GM18511 (cell line): ENCODE results near the gene GNB2.

ENCODE experiments used
- ATAC-seq: cut with Tn5 transposase; IDR thresholded peaks from one replicate; pipeline ENCODE4 v1.9.1; 2021; ENCODE audit warnings: mild to moderate bottlenecking, moderate library complexity; ENCODE audit not compliant: unreplicated experiment

Gene GNB2

DNA sequence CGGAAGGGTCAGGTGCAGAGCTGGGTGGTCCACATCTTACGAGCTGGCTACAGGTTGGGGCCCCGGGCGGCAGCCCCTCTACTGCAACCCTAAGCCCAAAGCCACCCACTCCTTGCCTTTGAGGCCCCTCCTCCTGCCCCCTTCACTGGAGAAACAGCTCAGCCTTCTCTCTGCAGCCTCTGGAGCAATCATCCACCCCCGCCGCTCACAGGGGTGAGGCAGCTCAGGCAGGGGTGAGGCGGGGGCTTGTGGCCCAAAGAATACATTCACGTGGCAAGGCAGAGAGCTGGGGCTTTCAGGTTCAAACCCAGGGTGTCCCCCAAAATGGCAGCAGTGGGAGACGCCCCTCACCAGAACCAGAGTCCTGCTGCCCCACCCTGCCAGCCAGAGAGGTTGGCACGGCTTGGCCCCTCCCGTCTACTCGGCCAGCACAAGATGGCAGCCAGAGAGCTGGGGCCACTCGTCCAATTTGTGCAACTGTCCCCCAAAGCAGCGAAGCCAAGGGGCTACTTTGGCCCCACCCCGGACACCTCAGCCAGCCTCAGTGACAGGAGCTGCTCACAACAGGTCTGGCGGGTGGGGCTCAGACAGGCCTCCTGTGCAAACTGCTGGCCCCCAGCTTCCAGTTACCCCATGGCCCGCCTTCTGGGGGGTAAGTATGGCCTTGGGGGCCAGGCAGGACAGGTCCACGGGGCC lies 7.2 kb downstream of the GNB2 start:
- no peak for ATAC-seq

DNA sequence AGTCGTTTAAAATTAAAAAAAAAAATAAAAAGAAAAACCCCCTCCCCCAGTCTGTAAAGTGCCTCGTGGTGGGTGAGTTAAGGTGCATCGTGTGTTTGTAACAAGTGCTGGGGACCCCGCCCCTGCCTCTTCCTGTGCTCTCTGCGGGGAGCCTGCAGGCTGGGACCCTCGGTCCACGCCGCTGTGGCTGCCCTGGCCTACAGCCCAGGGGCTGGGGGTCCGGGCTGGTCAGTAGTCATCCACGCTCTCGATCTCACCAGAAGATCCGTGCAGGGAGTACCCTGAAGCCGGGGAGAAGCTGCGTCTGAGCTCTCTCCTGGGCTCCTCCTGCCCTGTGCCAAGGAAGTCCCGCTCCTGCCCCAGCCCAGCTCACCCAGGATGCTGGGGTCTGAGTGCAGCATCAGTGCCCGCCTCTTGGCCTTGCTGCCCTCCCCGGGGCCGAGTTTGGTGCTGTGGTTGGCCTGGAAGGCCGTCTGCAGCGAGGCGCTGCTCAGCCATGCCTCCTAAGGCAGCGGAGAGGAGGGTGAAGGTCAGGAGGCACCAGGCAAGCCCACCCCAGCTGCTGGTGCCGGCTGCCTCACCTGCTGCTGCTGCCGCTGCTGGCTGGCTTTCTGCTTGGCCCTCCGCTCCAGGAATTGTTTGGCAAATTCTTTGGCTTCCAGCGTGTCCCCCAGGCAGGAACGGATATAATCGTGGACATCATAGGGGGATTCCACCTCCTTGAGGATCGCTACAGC lies 8.1 kb downstream of the GNB2 start:
- ATAC-seq = no peak

DNA sequence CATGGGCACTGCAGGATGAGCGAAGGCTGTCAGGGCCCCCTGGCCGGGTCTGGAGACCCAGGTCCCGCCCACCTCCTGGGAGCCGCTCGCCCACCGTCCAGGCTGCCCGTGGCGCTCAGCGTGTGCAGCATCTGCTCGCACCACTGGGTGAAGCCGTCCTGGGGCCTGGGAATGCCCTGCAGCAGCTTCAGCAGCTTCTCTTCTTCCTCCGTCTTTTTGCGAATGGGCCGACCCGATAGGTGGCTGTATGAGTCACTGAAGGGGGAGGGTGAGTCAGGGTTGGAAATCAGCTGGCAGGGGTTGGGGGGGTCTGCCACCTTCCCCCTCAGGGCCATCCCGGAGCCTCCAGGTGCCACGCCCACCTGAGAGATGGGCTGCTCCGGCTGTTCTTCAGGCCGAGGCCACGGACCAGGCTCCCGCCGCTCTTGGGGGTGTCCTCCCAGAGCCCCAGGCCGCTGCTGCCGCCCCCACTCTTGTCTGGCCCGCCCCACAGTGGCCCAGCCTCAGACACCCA lies 8.7 kb downstream of the GNB2 start:
- ATAC-seq = no peak

DNA sequence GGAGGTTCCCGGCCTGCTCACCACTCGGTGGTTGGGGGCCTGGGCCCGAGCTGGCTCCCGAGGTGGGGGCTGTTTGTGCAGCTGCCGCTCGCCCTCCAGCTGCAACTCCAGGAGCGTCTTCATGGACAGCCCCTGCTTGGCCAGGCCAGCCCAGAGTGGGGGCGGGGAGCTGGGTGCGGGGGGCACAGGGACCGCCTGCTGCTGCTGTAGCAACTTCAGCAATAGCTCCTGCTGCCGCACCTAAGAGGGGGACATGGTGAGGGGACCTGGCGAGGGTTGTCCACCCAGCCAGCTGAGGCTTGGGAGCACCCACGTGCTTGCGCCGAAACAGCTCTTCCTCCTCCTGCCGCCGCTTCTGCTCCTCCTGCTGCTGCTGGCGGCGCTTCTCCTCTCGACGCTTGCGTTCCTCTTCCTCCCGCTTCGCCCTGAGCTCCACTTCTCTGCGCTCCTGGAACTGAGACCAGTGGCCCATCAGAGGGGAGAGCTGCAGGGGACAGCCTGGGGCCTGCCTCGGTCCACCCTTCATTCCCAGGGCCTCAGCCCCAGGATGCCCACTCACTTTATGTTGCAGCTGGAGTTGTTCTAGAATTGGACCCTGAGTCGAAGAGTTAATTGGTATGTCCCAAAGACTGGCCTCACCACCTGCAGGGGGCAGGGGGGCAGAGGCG lies 9.6 kb downstream of the GNB2 start:
- no peak for ATAC-seq

DNA sequence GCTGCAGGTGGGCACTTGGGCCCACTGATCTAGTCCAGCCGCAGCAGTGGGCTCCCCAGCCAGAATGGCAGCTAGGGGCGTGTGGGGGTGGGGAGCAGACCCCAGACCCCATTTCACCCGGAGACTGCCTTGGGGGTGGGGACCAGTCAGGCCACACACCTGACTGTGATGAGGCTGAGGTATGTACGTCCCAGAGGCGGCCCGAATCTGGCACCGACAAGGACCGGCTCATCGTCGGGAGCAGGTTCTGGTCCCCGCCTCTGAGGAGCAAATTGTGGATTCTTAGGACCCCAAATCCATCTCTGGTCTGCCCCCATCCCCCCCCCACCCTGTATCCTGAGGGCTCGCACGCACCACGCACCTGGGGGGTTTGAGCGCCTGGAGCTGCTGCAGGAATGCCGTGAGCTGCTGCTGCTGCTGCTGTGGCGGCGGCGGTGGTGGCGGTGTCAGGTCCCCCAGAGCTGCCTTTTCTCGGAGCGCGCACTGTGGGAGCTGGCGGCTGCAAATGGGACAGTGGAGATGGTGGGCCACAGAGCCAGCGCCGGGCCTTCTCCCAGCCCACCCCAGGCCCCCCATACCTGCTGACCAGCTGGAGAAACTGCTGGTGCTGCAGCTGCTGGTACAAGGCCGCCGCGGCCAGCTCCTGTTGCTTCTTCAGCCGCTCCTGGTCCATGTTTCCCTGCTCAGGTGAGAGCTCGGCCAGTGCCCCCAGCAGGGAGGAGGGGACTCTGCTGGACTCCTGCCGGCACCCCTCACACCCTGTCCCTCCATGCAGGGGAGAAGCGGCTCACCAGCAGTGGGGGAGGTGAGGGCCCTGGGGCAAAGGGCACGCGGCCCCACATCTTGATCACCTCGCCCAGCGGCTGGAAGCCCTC lies 10.4 kb downstream of the GNB2 start:
- ATAC-seq = no peak

DNA sequence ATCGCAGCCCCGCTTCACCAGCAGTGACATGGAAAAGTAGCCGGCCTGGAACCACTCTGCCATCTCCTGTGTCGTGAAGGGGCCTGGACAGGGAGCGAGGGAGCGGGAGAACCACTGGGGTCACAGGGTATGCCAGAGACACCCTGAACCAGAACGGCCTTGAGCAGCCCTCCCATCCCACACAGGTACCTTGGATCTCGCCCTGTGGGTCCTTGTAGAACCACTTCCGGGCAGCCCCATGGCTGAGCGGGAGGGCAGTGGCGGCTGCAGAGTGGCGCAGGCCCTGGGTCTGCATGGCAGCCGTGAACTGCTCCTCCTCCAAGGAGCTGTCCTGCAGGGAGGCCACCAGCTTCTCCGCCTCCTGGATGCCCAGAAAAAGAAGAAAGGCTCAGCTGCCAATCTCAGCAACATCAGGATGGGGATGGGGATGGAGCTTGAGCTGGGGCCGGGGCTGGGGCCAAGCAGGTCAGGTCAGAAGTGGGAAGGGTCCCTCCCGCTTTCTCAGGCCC lies 11.0 kb downstream of the GNB2 start:
- ATAC-seq = no peak

DNA sequence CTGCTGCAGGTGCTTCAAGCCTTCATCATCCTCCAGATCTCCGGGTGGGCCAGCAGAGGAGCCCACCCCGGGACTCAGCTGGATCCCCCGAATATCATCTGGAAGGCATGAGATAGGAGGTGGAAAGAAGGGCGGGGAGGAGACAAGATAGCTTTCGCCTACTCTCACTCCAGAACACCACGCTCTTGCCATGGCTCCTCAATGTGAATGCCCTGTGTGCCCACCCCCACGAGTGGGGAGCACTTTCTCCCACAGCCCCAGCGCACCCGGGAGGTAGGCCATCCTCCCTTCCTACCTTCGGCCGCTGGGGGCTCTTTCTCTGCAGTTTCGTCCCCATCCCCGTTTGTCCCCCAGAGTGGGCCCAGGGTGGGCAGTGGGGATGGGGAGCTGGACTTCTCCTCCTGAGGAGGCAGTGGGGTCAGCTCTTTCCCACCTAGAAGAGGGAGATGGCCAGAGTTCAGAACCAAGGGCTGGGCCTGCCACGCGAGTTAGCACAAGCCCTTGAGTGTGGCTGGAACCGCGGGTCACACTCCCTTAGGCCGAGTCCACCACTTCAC lies 11.6 kb downstream of the GNB2 start:
- no peak for ATAC-seq

DNA sequence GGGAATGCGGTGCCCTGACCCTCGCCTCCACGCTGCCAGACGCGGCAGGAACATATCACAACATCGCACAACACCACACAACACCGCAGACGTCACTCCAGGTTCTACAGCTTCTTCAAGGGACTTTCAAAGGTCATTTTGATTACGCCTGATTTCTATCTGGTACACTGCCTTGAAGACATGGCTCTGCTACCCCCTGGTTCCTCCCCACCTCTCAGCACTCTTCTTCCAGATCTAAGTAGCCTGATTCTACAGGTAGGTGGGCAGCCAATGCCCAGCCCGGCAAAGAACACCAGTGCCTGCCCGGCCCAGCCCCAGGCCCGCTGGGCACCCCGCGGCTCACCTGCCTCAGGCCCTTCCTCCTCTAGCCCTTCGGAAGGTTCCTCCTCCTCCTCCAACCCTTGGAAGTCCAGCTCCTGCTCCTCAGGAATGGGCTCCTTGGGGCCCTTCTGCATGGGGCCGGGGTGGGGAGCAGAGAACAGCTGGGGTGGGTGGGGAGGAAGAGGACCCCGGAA lies 12.1 kb downstream of the GNB2 start:
- no peak for ATAC-seq

DNA sequence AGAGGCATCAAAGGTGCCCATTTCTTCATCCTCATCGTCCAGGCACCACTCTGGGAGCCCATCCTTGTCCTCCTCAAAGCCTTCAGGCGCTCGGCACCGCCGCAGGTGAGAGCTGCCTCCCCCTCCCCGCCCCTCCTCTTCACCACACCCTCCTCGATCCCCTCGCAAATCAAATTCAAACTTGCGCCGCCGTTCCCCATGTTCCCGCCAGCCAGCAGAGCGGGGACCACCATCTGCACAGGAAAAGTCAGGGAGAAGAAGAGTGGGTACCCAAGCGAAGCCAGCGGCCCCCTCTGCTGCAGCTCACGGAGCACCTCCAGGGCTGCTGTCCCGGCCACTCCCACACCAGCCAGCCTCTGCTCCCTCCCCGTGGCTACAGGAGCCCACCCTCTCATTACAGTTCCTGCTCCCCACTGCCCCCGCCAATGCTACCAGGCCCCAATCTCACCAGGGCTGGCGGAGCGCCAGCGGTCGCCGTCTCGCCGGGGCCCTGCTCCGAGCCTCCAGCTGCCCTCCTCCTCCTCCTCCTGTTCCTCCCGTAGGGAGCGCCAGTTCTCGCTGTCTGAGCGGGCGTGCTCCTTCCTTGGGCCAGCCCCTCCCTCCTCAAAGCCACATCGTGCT lies 12.8 kb downstream of the GNB2 start:
- ATAC-seq = no peak

DNA sequence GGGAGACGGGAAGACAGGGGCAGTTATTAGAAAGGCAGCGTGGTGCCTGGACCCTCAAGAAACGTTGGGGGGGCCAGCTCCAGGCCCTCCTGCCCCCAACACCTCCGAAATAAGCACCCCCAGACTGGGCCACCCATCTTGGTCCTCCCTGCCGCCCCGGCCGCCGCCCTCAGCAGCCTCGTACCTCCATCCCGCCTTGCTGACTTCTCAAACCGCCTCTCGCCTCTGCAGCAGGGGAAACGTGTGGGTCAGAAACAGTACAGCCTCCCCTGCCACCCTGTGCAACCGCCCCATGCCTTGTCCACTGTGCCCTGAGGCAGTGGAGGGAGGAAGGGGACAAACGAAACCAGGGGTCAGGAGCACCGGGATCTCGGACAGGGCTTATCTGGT lies 13.3 kb downstream of the GNB2 start:
- no peak for ATAC-seq

DNA sequence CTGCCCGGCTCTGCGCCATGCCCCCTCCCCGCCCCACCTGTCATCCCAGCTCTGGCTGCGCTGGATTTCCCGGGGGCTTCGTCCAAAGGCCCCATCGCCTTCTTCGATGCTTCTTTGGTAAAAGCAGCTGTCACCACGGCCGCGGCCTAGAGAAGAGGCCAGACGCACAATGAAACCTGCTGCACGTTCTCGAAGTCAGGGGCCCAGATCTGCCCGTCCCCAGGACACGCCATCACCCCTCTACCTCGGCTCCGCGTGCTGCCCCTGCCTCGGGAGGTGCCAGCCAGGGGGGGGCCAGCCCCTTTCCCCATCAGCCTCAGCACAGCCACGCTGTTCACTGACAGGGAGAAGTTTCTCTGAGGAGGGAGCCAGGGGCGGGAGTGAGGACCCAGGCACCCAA lies 13.7 kb downstream of the GNB2 start:
- no peak for ATAC-seq

DNA sequence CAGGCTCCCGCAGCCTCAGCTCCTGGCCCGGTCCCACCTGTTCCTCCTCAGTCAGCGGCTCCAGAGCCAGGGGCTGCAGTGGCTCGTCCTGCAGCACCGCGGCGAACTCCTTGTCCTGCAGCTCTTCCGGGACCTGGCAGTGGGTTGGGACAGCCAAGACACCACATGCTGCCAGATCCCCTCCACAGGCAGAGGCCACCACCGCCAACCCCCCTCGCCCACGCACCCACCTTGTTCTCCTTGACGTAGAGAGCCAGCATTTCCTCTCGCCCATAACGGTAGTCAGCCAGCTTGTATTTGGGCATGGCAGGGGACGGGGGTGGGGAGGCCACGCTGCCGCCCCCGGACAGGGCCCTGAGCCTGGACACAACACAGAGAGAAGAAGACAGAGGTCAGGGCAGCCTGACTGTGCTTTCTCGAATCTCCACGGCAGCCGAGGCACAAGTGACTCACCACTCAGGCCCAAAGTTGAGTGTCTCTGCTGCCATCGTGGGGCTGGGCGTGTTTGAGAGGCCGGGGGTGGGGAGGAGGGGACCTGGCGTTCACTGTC lies 14.3 kb downstream of the GNB2 start:
- no peak for ATAC-seq

DNA sequence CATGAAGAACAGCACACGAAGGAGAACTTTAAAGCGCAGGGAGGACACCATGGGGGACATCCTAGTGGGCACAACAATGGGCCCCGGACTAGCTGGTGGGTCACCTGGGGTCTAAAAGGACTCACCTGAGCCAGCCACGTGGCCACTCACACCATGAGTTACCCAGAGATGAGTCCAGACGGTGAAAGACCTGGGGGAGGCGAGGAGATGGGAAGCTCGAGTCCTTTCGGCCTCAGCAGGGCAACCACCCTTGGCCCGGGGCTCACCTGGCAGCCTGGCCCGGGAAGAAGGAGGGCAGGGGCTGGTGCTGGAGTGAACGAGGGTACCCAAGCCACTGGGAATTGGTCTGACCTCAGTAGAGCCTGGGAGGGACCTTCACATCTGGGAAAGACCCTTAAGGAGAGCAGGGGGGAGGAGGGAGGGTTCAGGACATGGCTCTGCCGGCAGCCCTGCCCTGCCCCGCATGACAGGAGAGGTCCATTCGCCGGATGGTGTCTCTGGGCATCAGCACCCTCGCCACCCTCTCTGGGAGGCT lies 14.9 kb downstream of the GNB2 start:
- no peak for ATAC-seq

DNA sequence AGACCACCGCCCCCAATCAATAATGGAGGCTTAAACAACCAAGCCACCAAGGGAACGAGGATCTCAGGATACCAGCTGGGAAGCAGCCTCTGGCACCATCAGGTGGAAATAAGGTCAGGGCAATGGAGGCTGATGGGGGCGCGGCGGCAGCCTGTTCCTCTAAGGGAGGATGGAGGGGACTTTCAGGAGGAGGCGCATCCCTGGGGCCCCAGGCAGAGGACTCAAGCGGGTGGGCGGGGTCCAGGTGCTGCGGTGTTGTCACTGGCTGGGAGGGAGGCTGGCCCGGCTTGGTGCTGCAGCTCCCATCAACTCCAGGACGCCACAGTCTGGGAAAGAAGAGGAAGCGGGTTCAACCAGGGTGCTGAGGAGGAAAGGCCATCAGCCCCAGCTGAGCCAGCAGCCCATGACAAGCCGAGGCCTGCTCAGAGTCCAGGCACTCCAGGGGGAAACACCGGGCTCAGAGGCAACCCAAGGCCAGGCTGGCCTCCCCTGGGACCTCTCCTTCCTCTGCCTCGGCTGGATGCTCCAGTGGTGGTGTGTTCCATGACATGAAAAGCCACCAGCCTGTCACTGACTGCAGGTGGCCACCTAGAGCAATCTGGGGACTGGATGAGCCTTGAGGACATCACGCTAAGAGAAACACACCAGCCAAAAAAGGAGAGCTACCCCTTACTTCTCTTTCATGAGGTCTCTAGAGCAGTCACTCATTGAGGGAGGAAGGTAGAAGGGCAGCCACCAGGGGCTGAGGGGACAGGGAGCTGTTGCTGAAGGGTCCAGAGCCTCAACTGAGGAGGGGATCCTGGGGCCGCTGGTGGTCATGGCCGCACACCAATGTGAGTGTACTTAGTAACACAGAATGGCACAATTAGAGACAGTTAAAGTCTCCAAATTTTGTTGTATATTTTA lies 15.9 kb downstream of the GNB2 start:
- no peak for ATAC-seq

DNA sequence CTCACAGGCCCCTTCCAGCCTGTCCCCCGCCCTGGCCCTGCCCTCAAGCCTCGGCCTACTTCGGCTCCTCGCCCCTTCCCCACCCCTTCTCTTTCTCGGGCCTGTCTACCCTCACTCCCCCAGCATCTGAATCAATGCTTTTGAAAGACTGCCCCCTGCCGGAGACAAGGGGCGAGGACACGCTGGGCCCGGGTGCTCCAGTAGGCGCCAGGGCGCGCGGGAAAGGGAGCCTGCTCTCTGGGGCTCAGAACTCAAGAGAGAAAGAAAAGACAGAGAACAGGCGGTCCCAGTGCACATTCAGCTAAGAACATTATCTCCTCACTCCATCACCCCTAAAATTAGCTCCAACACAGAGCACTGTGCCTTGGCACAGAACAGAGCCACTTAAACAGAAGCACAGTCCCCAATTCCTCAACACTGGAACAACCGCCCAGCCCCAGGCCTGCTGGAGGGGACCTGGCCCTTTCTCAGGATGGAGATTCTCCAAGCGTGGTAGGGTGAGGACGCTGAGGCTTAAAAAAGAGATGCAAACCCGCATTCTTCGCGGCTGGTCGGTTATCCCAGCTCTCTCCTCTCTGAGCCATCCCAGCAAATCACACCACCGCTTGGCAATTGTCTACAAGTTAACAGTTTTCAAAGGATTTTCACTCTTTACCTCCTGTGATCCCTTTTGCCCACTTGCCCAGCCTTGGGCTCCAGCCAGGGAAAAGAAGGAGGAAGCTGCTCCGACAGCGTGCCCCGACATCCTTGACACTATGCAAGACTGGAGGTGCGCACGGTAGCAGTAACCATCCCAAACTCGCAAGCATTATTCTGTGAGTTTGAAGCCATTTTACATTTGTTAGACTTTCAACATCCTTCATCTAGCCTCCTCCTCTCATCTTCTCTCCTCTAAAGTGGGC lies 18.4 kb downstream of the GNB2 start:
- ATAC-seq = peak; percentile 43

DNA sequence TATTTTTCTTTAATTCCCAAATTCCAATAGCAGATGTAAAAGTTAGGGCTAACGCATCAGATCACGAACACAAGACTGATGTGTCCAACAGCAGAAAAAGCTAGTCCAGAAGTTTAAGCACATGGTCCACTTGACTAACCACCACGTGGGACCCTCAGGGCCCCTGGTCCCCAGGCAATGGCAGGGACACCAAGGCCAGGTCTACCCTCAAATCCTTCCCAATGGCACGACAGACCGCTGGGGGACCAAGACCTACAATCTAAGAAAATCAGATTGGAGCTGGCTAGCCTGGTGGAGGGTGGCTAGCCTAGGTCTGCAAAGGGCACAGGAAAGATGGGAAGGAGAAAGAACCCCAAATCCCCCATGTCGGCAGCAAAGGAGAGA lies 19.0 kb downstream of the GNB2 start:
- ATAC-seq = no peak
